Measurements from ENCODE around the gene PLN.

Gene PLN

DNA sequence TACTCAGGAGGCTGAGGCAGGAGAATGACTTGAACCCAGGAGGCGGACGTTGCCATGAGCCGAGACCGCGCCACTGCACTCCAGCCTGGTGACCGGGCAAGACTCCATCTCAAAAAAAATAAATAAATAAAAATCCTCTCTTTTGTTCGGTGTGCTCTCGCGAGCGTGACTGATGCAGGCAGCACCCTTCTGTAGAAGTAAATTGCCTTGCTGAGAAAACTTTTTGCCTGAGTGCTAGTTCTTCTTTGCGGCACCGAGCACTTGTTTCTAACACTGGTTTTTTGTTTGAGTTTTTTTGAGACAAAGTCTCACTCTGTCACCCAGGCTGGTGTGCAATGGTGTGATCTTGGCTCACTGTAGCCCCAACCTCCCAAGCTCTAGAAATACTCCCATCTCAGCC is 30.5 kb downstream of the PLN start:
- H3K36me3 ChIP-seq (ENCODE audit: insufficient read depth, low read length), result peaks cover 25% of the 10 kb centered on the region
- peaks cover 21% of the 10 kb centered on the region for H3K4me1 ChIP-seq (ENCODE audit: control insufficient read depth, insufficient read depth, low read length, unreplicated experiment)
- H3K27me3 ChIP-seq (ENCODE audit: insufficient read depth, low read length), result no peaks in the 10 kb centered on the region
- no peak overlapping the region for H3K4me3 ChIP-seq (ENCODE audit: low read depth, low read length)
- no peak overlapping the region for H2AFZ ChIP-seq (ENCODE audit: low read length, unreplicated experiment)
- H3K27ac ChIP-seq (ENCODE audit: low read depth, low read length), result no peak overlapping the region
- H3K79me2 ChIP-seq (ENCODE audit: control insufficient read depth, insufficient read depth, low read length, unreplicated experiment), result peaks cover 11% of the 10 kb centered on the region

DNA sequence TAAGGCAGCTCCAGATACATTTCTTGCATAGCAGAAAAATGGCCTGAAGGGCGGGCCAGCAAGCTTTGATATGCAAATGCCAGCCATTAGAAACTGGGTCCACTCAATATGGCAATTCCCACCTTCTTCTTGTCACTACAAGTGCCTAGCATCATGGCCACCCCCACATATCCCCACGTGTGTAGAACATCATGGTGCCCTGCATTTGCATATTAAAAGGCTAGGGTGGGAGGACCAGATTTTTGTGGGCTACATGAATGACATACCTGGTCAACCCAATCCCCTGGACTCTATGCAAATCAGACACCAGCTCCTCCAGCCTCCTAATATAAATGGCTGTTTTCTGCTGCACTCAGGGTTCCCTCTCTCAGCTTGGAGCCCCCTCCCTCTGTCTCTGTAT is 31.7 kb downstream of the PLN start:
- Histone ChIP-seq H3K27ac (ENCODE audit: low read depth, low read length) (peak overlapping the region; percentile 58; the same call in 1 of the 2 replicates), H3K36me3 (ENCODE audit: insufficient read depth, low read length) (peaks cover 14% of the 10 kb centered on the region), H3K4me3 (ENCODE audit: low read depth, low read length) (no peak overlapping the region), H2AFZ (ENCODE audit: low read length, unreplicated experiment) (no peak overlapping the region), H3K4me1 (ENCODE audit: control insufficient read depth, insufficient read depth, low read length, unreplicated experiment) (peaks cover 21% of the 10 kb centered on the region), H3K27me3 (ENCODE audit: insufficient read depth, low read length) (no peaks in the 10 kb centered on the region), H3K79me2 (ENCODE audit: control insufficient read depth, insufficient read depth, low read length, unreplicated experiment) (peaks cover 7% of the 10 kb centered on the region)

DNA sequence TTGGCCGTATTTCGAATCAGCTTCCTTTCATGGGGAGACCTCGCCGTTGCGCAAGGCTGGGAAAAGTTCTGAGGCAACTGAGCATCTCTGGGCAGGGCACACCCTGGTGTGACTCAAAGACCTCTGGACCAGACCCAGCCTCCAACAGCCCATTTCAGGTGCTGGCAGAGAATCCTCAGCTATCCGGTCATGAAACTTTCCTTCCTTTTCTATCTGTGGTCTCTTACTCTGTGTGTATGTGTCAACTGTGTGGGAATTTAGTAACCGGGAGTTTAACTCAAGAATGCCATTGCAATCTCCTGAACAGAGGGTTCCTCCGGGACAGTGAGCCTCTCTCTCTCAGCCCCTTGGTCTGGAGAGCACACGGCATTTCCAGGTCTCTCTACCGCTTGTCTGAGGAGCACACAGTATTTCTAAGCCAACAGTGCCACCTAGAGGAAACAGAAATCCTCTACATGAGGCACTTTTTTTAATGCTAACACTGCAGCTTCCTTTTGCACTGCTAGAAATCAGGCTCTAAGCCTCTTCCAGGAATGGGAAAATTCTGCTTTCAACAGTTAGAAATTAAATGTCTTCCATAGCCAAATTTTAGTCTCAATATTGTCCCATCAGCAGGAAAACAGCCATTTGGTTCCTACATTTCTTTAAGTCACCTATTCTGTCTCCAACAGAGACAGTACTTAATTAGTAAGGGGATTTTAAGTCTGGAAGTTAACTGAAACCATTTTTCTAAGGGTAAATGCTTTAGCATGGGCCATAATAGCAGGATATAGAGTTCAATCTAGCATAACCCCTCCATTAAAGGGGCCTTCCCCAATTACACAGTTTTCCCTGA is 32.7 kb downstream of the PLN start:
- peaks cover 2% of the 10 kb centered on the region for H3K79me2 ChIP-seq (ENCODE audit: control insufficient read depth, insufficient read depth, low read length, unreplicated experiment)
- H3K27me3 ChIP-seq (ENCODE audit: insufficient read depth, low read length), result no peaks in the 10 kb centered on the region
- H2AFZ ChIP-seq (ENCODE audit: low read length, unreplicated experiment), result peak overlapping the region; percentile 35
- H3K27ac ChIP-seq (ENCODE audit: low read depth, low read length), result peak overlapping the region; percentile 58
- H3K36me3 ChIP-seq (ENCODE audit: insufficient read depth, low read length), result 0 out of 2 replicates have a peak, but pooled peaks cover 6% of the 10 kb centered on the region
- H3K4me1 ChIP-seq (ENCODE audit: control insufficient read depth, insufficient read depth, low read length, unreplicated experiment), result peaks cover 21% of the 10 kb centered on the region
- peak overlapping the region; percentile 50; the same call in 1 of the 2 replicates for H3K4me3 ChIP-seq (ENCODE audit: low read depth, low read length)

DNA sequence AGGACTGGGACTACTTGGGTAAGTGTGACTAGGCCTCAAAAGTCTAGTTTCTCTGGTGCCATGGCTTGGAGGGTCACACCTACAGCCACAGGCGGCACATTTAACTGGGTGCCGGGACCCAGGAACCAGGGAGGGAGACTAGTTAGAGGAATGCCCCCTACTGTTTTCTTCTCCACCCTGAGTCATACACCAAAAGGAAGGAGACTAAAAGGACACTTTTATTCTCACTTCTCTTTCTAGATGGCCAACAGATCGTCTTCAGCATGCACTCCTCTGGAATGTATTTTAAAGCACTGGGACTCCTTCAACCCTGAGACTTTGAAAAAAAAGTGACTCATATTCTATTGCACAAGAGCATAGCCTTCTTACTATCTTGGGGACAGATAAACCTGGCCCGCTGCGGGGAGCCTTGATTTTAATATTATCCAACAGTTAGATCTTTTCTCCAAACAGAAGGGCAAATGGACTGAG is 33.4 kb downstream of the PLN start:
- peaks cover 2% of the 10 kb centered on the region for H3K79me2 ChIP-seq (ENCODE audit: control insufficient read depth, insufficient read depth, low read length, unreplicated experiment)
- peaks cover 21% of the 10 kb centered on the region for H3K4me1 ChIP-seq (ENCODE audit: control insufficient read depth, insufficient read depth, low read length, unreplicated experiment)
- no peak overlapping the region for H2AFZ ChIP-seq (ENCODE audit: low read length, unreplicated experiment)
- H3K36me3 ChIP-seq (ENCODE audit: insufficient read depth, low read length), result no peaks in the 10 kb centered on the region
- H3K27ac ChIP-seq (ENCODE audit: low read depth, low read length), result peak overlapping the region; percentile 58
- H3K4me3 ChIP-seq (ENCODE audit: low read depth, low read length), result no peak overlapping the region
- no peaks in the 10 kb centered on the region for H3K27me3 ChIP-seq (ENCODE audit: insufficient read depth, low read length)

DNA sequence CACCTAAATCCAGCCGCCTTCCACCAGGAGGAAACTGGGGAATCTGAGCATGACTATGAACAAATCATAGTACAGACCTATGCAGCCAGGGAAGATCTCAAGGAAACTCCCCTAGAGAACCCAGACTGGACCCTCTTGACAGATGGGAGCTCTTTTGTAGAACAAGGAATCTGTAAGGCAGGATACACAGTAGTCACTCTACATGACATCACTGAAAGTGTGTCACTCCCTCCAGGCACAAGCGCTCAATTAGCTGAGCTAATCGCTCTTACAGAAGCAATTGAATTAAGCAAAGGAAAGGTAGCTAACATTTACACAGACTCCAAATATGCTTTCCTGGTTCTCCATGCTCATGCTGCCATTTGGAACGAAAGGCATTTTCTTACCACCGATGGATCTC is 36.8 kb downstream of the PLN start:
- Histone ChIP-seq H3K79me2 (ENCODE audit: control insufficient read depth, insufficient read depth, low read length, unreplicated experiment) (peaks cover 9% of the 10 kb centered on the region), H2AFZ (ENCODE audit: low read length, unreplicated experiment) (no peak overlapping the region), H3K36me3 (ENCODE audit: insufficient read depth, low read length) (no peaks in the 10 kb centered on the region), H3K27ac (ENCODE audit: low read depth, low read length) (no peak overlapping the region), H3K4me3 (ENCODE audit: low read depth, low read length) (no peak overlapping the region), H3K27me3 (ENCODE audit: insufficient read depth, low read length) (no peaks in the 10 kb centered on the region), H3K4me1 (ENCODE audit: control insufficient read depth, insufficient read depth, low read length, unreplicated experiment) (peaks cover 25% of the 10 kb centered on the region)

DNA sequence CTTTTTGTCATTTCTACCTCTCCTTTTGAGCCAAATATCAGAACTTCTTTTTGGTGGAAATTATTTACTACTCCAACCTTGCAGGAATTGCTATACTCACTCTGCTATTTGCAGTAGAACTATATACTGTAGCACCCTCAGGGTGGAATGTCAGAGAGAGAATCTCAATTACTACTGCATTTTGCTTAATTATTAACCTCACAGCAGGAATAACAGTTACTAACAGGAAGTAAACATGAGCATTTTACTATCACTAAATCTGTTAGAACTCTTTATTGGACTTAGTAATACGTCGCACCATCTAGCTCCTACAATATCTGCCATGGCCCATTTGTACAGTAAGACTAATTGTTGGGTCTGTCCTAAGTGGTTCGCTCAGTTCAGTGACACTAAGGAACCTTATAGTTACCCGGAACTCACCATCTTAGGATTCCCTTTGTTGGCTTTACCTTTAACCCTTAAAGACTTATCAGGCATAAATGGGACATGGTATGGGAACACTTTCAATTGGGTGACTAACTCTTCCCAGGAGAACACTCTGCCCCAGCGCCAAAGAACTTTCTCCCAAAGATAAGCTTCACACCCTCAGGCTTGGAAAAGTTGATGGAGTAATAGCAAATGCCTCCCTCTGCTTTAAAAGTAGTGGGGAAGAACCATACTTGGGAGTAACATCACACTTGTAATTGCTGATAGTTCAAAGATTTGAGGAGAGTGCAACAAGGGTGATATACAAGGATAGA is 38.8 kb downstream of the PLN start:
- peaks cover 9% of the 10 kb centered on the region for H3K4me1 ChIP-seq (ENCODE audit: control insufficient read depth, insufficient read depth, low read length, unreplicated experiment)
- H3K4me3 ChIP-seq (ENCODE audit: low read depth, low read length), result no peak overlapping the region

DNA sequence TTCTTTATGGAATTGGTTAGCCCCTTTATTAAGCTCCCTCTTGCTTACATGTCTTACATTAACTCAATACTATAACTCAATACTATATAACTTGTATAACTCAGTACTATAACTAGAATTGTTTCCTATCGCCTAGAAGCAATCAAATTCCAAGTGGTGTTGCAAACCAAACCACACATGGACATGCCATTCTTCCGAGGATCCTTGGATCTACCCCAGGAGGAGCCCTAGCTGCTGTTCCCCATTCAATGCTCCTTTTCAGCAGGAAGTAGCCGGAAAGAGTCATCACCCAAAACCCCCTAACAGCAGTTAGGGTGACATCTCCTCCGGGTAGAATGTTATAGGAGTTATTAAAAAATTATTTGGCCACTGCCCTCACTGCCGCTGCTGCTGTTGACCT is 40.5 kb downstream of the PLN start:
- Histone ChIP-seq H3K4me1 (ENCODE audit: control insufficient read depth, insufficient read depth, low read length, unreplicated experiment) (peaks cover 4% of the 10 kb centered on the region), H3K4me3 (ENCODE audit: low read depth, low read length) (no peak overlapping the region), H3K79me2 (ENCODE audit: control insufficient read depth, insufficient read depth, low read length, unreplicated experiment) (peaks cover 10% of the 10 kb centered on the region), H3K27ac (ENCODE audit: low read depth, low read length) (no peak overlapping the region), H3K27me3 (ENCODE audit: insufficient read depth, low read length) (no peaks in the 10 kb centered on the region), H3K36me3 (ENCODE audit: insufficient read depth, low read length) (no peaks in the 10 kb centered on the region), H2AFZ (ENCODE audit: low read length, unreplicated experiment) (no peak overlapping the region)

More for the DNA sequence above, 38.8 kb downstream of the PLN start:
- Histone ChIP-seq H3K79me2 (ENCODE audit: control insufficient read depth, insufficient read depth, low read length, unreplicated experiment) (peaks cover 9% of the 10 kb centered on the region), H2AFZ (ENCODE audit: low read length, unreplicated experiment) (no peak overlapping the region), H3K27me3 (ENCODE audit: insufficient read depth, low read length) (no peaks in the 10 kb centered on the region), H3K27ac (ENCODE audit: low read depth, low read length) (no peak overlapping the region), H3K36me3 (ENCODE audit: insufficient read depth, low read length) (no peaks in the 10 kb centered on the region)

DNA sequence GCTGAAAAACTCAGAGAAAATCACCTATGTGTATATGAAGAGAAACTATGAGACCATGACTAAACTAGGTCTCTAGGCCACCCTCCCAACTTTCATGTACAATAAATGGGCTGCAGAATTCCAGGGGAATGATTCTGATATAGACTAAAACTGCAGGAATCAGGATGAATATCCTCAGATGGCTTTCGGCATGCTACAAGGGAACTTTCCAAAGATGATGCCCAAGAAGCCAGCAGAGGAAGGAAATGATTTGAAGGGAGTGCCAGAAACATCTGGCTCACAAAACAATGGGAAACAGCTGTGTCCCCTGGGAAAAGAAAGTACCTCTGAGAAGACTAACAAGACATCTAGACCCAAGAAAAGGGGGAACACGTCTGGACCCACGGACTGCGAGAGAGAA is 41.1 kb downstream of the PLN start:
- H3K4me3 ChIP-seq (ENCODE audit: low read depth, low read length), result no peak overlapping the region
- peaks cover 4% of the 10 kb centered on the region for H3K4me1 ChIP-seq (ENCODE audit: control insufficient read depth, insufficient read depth, low read length, unreplicated experiment)
- no peak overlapping the region for H2AFZ ChIP-seq (ENCODE audit: low read length, unreplicated experiment)
- no peaks in the 10 kb centered on the region for H3K36me3 ChIP-seq (ENCODE audit: insufficient read depth, low read length)
- no peak overlapping the region for H3K27ac ChIP-seq (ENCODE audit: low read depth, low read length)
- no peaks in the 10 kb centered on the region for H3K27me3 ChIP-seq (ENCODE audit: insufficient read depth, low read length)
- H3K79me2 ChIP-seq (ENCODE audit: control insufficient read depth, insufficient read depth, low read length, unreplicated experiment), result peaks cover 14% of the 10 kb centered on the region

DNA sequence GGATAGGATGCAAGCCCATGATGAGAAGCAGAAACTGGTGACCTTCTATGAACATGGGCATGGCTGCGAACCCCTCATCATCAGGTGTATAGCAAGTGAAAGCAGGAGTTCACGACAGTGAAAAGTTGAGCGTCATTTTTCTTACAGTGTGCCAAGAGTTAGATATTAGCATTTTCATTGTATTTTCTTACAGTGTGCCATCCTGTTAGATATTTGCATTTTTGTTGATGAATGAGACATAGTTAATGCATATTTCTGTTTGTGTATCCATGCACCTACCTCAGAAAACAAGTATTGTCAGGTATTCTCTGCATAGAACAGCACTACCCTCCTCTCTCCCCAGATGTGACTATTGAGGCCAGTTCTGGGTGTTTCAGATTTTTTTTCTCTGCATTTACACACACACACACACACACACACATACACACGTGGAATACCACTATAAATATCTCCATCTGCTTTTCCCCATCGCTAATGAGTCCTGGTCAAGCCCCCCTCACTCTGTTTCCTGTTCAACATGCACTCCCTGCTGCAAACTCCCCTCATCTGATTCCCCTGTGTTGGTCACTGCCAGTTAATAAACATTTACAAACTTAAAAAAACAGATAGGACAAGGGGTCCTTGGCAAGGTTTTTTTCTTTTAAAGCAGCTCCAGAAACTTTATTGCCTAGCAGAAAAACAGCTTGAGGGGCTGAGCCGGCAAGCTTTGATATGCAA is 41.7 kb downstream of the PLN start:
- H3K4me1 ChIP-seq (ENCODE audit: control insufficient read depth, insufficient read depth, low read length, unreplicated experiment), result peaks cover 4% of the 10 kb centered on the region
- peaks cover 14% of the 10 kb centered on the region for H3K79me2 ChIP-seq (ENCODE audit: control insufficient read depth, insufficient read depth, low read length, unreplicated experiment)
- H2AFZ ChIP-seq (ENCODE audit: low read length, unreplicated experiment), result no peak overlapping the region
- H3K27ac ChIP-seq (ENCODE audit: low read depth, low read length), result no peak overlapping the region
- no peak overlapping the region for H3K4me3 ChIP-seq (ENCODE audit: low read depth, low read length)
- no peaks in the 10 kb centered on the region for H3K36me3 ChIP-seq (ENCODE audit: insufficient read depth, low read length)
- H3K27me3 ChIP-seq (ENCODE audit: insufficient read depth, low read length), result no peaks in the 10 kb centered on the region

DNA sequence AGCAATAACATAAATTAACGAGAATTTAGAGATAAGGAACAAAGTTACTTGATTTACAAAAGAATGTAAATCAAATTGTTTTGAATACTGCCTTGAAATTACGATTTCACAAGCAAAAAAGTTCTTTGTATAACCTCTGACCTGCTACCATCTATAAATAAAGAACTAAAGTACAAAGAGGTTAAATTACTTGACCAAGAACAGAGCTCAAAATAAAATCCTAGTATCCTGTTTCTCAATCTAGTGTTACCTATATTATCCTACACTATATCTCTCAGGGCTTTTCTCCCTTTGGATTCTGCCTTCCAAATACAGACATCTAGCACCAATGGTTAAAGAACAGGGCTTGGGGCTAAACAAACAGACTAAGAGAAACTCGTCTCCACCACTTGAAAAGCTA is 43.8 kb downstream of the PLN start:
- Histone ChIP-seq H3K4me3 (ENCODE audit: low read depth, low read length) (no peak overlapping the region), H3K36me3 (ENCODE audit: insufficient read depth, low read length) (no peaks in the 10 kb centered on the region), H3K27me3 (ENCODE audit: insufficient read depth, low read length) (no peaks in the 10 kb centered on the region), H2AFZ (ENCODE audit: low read length, unreplicated experiment) (no peak overlapping the region), H3K27ac (ENCODE audit: low read depth, low read length) (no peak overlapping the region), H3K79me2 (ENCODE audit: control insufficient read depth, insufficient read depth, low read length, unreplicated experiment) (peaks cover 8% of the 10 kb centered on the region), H3K4me1 (ENCODE audit: control insufficient read depth, insufficient read depth, low read length, unreplicated experiment) (peaks cover 4% of the 10 kb centered on the region)

All from ACC112 (cell line).